ENCODE data around the gene ITM2C.

GRCh38 chr2:230865307-230865765, 594 bp downstream of the ITM2C start:
- TF ChIP-seq CTCF (IDR thresholded peaks at IDR 0.05), result no peak
- no peak for TF ChIP-seq POLR2A (IDR thresholded peaks at IDR 0.05)
- TF ChIP-seq EP300 (IDR thresholded peaks at IDR 0.05), result no peak

All from stomach (tissue), 4 donors.